ENCODE results near the gene BUB1B.

GRCh38 chr15:40130118-40130517, 30.8 kb upstream of the BUB1B start:
- no peak for TF ChIP-seq CTCF (IDR thresholded peaks at IDR 0.05; ENCODE audit: low read length)
- no peak for TF ChIP-seq EZH2phosphoT487 (IDR thresholded peaks at IDR 0.05; ENCODE audit: low read length)

All from MM.1S (cell line).